Fibroblast of the aortic adventitia (primary cell): Measurements from ENCODE around the gene SEPTIN8. TPM values are rescaled to one million over a fixed set of nuclear protein-coding genes. Genes with fewer than 3 reads are reported as not detected.
A peak's percentile ranks its signal among the peaks of the same experiment; 100 is the strongest.

ENCODE experiments used
- DNase-seq: peaks from one replicate; pipeline ENCODE4 v3.0.0-alpha.2; 2010; ENCODE audit warnings: low read depth
- H3K4me3 ChIP-seq: 2 replicates; pipeline ENCODE4 v1.5.1; 2011; ENCODE audit warnings: low read depth, mild to moderate bottlenecking, control low read depth, low read length, moderate library complexity
- CTCF ChIP-seq: IDR thresholded peaks from 2 replicates; pipeline ENCODE4 v1.5.1; 2011; ENCODE audit warnings: mild to moderate bottlenecking, low read length, control low read depth, inconsistent platforms; ENCODE audit not compliant: insufficient read depth
- total RNA-seq: library from RNA; depleted of rRNA; stranded (reverse); fragments of >200 nt; gene quantifications from 2 replicates; pipeline ENCODE4 v1.2.3, GENCODE V29; 2012; ENCODE audit warnings: low replicate concordance

SEPTIN8 gene
- total RNA-seq, 1 donor, result 43.0 TPM

GRCh38 chr5:132725745-132726144, 51.3 kb downstream of the SEPTIN8 start:
- no peak overlapping the region for H3K4me3 ChIP-seq
- no peak for DNase-seq
- no peak for TF ChIP-seq CTCF

- no peak overlapping the region for H3K4me3 ChIP-seq
- no peak for TF ChIP-seq CTCF
- peak; percentile 14 for DNase-seq
Measured at GRCh38 chr5:132718544-132719312, 58.3 kb downstream of the SEPTIN8 start.

GRCh38 chr5:132714456-132715307, 62.4 kb downstream of the SEPTIN8 start:
- H3K4me3 ChIP-seq, result no peak overlapping the region
- TF ChIP-seq CTCF, result peak; percentile 38
- DNase-seq, result peak; percentile 47

- H3K4me3 ChIP-seq, result no peak overlapping the region
- TF ChIP-seq CTCF, result no peak
- DNase-seq, result no peak
Measured at GRCh38 chr5:132708645-132709044, 68.4 kb downstream of the SEPTIN8 start.

GRCh38 chr5:132704875-132705274, 72.2 kb downstream of the SEPTIN8 start:
- no peak for TF ChIP-seq CTCF
- DNase-seq, result peak; percentile 41

More at GRCh38 chr5:132704875-132705274, 72.2 kb downstream of the SEPTIN8 start:
- no peak overlapping the region for H3K4me3 ChIP-seq

Other genes with a start within 250 kb of the SEPTIN8 start
- gene IL5, start 233.7 kb downstream of the SEPTIN8 start, total RNA-seq, result not detected in 2 replicates
- 54.7 and 250 TPM in 2 replicates for gene RAD50, start 220.3 kb downstream of the SEPTIN8 start, total RNA-seq
- not detected in 2 replicates for gene IL13, start 119.1 kb downstream of the SEPTIN8 start, total RNA-seq
- 0.36 TPM in 1 of 2 replicates, not detected in the other for gene IL4, start 103.2 kb downstream of the SEPTIN8 start, total RNA-seq
- 12.7 and 29.2 TPM in 2 replicates for gene KIF3A, start 39.7 kb downstream of the SEPTIN8 start, total RNA-seq
- gene CCNI2, start 29.8 kb downstream of the SEPTIN8 start, total RNA-seq, result 1.2 TPM in 1 of 2 replicates, not detected in the other
- not detected in 2 replicates for gene SOWAHA, start 36.1 kb upstream of the SEPTIN8 start, total RNA-seq
- gene SHROOM1, start 53.4 kb upstream of the SEPTIN8 start, total RNA-seq, result 1.2 and 7.6 TPM in 2 replicates
- gene GDF9, start 89.2 kb upstream of the SEPTIN8 start, total RNA-seq, result 0.18 TPM in 1 of 2 replicates, not detected in the other
- 77.2 and 92.0 TPM in 2 replicates for gene UQCRQ, start 89.4 kb upstream of the SEPTIN8 start, total RNA-seq
- gene LEAP2, start 96.4 kb upstream of the SEPTIN8 start, total RNA-seq, result 0.18 and 0.74 TPM in 2 replicates
- gene AFF4, start 186.4 kb upstream of the SEPTIN8 start, total RNA-seq, result 43.2 and 87.7 TPM in 2 replicates
- 7.8 and 14.4 TPM in 2 replicates for gene ZCCHC10, start 249.3 kb upstream of the SEPTIN8 start, total RNA-seq